ENCODE results near the gene CDH23. TPM values are rescaled to one million over a fixed set of nuclear protein-coding genes. Genes with fewer than 3 reads are reported as not detected.

CDH23 gene
- total RNA-seq, 2 donors from 2014 or later, result 3.9 to 74.8 TPM

DNA sequence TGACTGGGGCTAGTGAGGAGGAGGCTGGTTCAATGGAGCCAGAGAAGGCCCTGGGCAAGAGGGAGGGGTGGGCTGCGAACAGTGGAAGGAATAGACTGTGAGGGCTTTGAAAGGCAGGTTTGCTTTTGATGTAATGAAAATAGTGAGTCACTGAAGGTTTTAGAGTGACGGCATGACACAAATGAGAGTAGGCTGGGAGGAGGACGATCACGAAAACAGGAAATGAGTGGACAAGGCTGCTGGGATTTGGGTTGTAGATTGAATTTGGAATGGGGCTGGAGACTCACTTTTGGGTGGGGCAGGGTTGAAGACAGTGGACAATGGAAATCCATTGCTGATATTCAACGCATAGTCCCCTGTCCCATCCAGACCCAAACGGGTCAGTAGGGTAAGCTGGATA lies 139.6 kb downstream of the CDH23 start:
- intact Hi-C loops (cut with DNase I), result no loop called here
- Histone ChIP-seq H3K36me3 (no peaks in the 10 kb centered on the region), H3K27ac (no peak overlapping the region), H3K27me3 (replicated peaks; ENCODE audit: insufficient read depth) (no peaks in the 10 kb centered on the region), H3K9me3 (no peaks in the 10 kb centered on the region), H3K4me1 (replicated peaks) (no peaks in the 10 kb centered on the region), H3K4me3 (no peak overlapping the region)
- 95% methylated on average over 6 of the region's 6 CpGs for WGBS
- TF ChIP-seq POLR2AphosphoS5 (IDR thresholded peaks at IDR 0.05) (no peak), POLR2A (IDR thresholded peaks at IDR 0.05) (no peak)
- TF ChIP-seq, protein P1, sequence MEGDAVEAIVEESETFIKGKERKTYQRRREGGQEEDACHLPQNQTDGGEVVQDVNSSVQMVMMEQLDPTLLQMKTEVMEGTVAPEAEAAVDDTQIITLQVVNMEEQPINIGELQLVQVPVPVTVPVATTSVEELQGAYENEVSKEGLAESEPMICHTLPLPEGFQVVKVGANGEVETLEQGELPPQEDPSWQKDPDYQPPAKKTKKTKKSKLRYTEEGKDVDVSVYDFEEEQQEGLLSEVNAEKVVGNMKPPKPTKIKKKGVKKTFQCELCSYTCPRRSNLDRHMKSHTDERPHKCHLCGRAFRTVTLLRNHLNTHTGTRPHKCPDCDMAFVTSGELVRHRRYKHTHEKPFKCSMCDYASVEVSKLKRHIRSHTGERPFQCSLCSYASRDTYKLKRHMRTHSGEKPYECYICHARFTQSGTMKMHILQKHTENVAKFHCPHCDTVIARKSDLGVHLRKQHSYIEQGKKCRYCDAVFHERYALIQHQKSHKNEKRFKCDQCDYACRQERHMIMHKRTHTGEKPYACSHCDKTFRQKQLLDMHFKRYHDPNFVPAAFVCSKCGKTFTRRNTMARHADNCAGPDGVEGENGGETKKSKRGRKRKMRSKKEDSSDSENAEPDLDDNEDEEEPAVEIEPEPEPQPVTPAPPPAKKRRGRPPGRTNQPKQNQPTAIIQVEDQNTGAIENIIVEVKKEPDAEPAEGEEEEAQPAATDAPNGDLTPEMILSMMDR (IDR thresholded peaks at IDR 0.05), result no peak
- DNase-seq (ENCODE audit: low spot score), result no peak

DNA sequence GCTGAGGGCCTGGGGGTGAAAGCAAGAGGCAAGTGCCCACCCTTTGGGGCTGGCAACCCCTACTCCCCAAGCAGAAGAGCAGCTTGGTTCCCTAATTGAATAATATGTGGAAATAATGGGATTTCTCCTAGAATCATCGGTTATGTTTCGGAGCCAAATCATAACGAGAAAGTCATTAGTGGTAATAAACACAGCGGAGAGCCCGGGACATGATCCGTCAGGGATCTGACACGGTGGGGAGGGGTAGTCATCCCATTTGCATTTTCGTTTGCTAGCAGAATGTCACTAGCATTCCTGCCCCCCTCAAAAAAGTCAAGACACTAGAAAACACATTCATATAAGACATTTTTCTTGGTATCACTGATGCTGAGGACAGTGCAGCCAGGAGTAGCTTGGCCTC lies 140.4 kb downstream of the CDH23 start:
- intact Hi-C loops (cut with DNase I), result no loop called here
- Histone ChIP-seq H3K27me3 (replicated peaks; ENCODE audit: insufficient read depth) (no peaks in the 10 kb centered on the region), H3K4me3 (no peak overlapping the region), H3K36me3 (no peaks in the 10 kb centered on the region), H3K27ac (no peak overlapping the region), H3K4me1 (replicated peaks) (no peaks in the 10 kb centered on the region), H3K9me3 (no peaks in the 10 kb centered on the region)
- DNase-seq (ENCODE audit: low spot score), result no peak
- 82% methylated on average over 8 of the region's 8 CpGs for WGBS
- no peak for TF ChIP-seq POLR2A (IDR thresholded peaks at IDR 0.05)
- TF ChIP-seq, protein P1 (IDR thresholded peaks at IDR 0.05), result no peak
- no peak for TF ChIP-seq POLR2AphosphoS5 (IDR thresholded peaks at IDR 0.05)

DNA sequence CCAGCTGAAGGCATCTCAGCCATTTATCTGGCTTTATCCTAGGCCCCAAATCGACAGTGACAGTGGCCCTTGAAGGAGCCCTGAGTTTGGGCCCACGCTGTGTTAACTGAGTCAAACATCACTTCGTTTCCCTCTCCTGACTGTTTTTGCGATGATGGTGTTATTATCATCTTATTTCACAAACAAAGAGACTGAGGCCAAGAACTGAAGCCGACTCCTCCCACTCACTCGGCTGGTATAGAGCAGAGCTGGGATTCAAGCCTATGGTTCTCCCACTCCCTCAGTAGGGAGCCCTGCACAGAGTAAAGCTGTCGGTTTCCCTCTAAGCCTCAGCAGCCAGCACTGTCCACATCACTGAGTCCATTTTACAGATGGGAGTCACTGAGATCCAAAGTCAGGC lies 141.0 kb downstream of the CDH23 start:
- no peaks in the 10 kb centered on the region for H3K36me3 ChIP-seq
- no peak overlapping the region for H3K4me3 ChIP-seq
- DNase-seq (ENCODE audit: low spot score), result no peak
- intact Hi-C loops (cut with DNase I), result no loop called here
- H3K4me1 ChIP-seq (replicated peaks), result no peaks in the 10 kb centered on the region
- WGBS, result 78% methylated on average over 7 of the region's 7 CpGs
- H3K9me3 ChIP-seq, result no peaks in the 10 kb centered on the region
- TF ChIP-seq, protein P1 (IDR thresholded peaks at IDR 0.05), result no peak
- no peak for TF ChIP-seq POLR2AphosphoS5 (IDR thresholded peaks at IDR 0.05)
- no peak for TF ChIP-seq POLR2A (IDR thresholded peaks at IDR 0.05)
- H3K27me3 ChIP-seq (replicated peaks; ENCODE audit: insufficient read depth), result no peaks in the 10 kb centered on the region
- no peak overlapping the region for H3K27ac ChIP-seq

DNA sequence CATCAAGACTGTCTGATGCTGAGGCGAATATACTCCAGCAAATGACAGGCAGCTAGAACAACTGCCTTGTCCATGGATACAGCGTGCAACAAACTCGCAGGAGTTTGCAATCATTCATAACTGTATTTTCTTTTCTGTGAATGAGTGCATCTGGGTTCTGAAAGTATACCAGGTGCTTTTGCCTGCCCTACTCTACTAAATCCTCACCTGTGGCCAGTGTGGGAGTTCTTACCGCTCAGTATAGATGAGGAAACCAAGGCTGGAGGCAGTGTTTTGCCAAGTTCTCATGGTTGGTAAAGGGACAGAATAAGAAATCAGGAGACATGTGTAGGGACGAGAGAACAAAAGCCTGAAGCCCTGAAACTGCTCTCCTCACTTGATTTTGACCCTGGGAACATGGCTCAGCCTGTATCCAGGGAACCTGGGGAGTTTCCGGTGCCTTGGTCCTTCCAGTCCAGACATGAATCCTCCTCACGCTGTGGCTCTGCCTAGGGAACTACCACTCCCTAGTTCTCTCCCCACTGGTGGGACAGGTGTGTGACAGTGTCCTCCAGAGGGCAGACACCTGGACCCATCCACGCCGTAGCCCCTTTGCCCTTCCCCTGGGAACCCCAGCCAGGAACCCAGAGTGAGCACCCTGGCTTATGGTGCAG lies 142.0 kb downstream of the CDH23 start:
- Histone ChIP-seq H3K4me1 (replicated peaks) (no peaks in the 10 kb centered on the region), H3K4me3 (no peak overlapping the region), H3K27ac (no peak overlapping the region), H3K36me3 (no peaks in the 10 kb centered on the region), H3K27me3 (replicated peaks; ENCODE audit: insufficient read depth) (no peaks in the 10 kb centered on the region), H3K9me3 (no peaks in the 10 kb centered on the region)
- TF ChIP-seq, protein P1 (IDR thresholded peaks at IDR 0.05), result no peak
- no peak for TF ChIP-seq POLR2A (IDR thresholded peaks at IDR 0.05)
- TF ChIP-seq POLR2AphosphoS5 (IDR thresholded peaks at IDR 0.05), result no peak
- no peak for DNase-seq (ENCODE audit: low spot score)
- 80% methylated on average over 9 of the region's 9 CpGs for WGBS
- intact Hi-C loops (cut with DNase I), result no loop called here

DNA sequence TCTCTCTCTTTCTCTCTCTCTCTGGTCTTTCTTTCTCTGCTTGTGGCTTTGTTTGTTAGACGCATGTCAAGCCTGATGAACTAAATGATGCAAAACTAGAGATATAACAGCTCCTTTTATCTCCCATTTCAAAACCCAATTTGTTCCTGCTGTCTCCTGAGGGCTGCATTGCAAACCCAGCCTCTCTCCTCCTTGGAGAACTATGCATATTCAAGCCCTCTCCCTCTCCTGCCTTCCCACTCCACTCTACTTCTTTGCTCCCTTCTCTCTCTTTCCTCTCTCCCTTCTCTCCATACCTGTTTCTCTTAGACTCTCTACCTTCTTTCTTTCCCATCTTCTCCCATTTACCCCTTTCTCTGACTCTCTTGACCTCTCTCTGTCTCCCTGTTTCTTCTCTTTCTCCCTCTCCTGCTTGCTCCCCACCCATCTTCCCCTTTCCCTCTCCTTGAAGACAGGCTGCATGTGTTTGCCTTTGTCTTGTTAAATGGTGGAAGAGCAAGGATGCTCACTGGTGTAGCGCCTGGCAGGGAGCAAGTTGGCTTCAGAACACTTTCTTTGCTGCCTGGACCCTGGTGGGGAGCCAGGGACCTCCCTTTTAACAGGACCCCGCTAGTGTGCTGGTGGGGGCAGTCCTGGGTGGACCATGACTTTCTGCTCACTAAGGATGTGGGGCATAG lies 142.9 kb downstream of the CDH23 start:
- H3K4me1 ChIP-seq (replicated peaks), result no peaks in the 10 kb centered on the region
- no peak for DNase-seq (ENCODE audit: low spot score)
- no peaks in the 10 kb centered on the region for H3K9me3 ChIP-seq
- H3K36me3 ChIP-seq, result no peaks in the 10 kb centered on the region
- intact Hi-C loops (cut with DNase I), result no loop called here
- 88% methylated on average over 3 of the region's 3 CpGs for WGBS
- TF ChIP-seq, protein P1 (IDR thresholded peaks at IDR 0.05), result no peak
- TF ChIP-seq POLR2AphosphoS5 (IDR thresholded peaks at IDR 0.05), result no peak
- TF ChIP-seq POLR2A (IDR thresholded peaks at IDR 0.05), result no peak
- no peaks in the 10 kb centered on the region for H3K27me3 ChIP-seq (replicated peaks; ENCODE audit: insufficient read depth)
- no peak overlapping the region for H3K4me3 ChIP-seq
- H3K27ac ChIP-seq, result no peak overlapping the region
